ENCODE results near the gene RALGPS2. TPM values are rescaled to one million over a fixed set of nuclear protein-coding genes. Genes with fewer than 3 reads are reported as not detected.

The RALGPS2 gene
- total and polyA plus RNA-seq, 2 experiments from 2014 or later: 8.1 to 31.2 TPM

- Histone ChIP-seq H3K79me2 (replicated peaks; ENCODE audit: insufficient read depth) (no peaks in the 10 kb centered on the region), H4K20me1 (replicated peaks; ENCODE audit: insufficient read depth) (no peaks in the 10 kb centered on the region), H3K4me2 (no peak overlapping the region), H3K4me1 (ENCODE audit: insufficient read depth) (no peaks in the 10 kb centered on the region), H3K27me3 (ENCODE audit: insufficient read depth) (no peaks in the 10 kb centered on the region), H3F3A (replicated peaks; ENCODE audit: low read depth) (no peaks in the 10 kb centered on the region), H2AFZ (0 out of 2 replicates have a peak overlapping the region, but pooled peaks have one; percentile 10), H3K4me3 (no peak overlapping the region), H3K9me2 (ENCODE audit: insufficient read depth) (no peaks in the 10 kb centered on the region), H3K27ac (ENCODE audit: low read depth) (no peak overlapping the region), H3K36me3 (ENCODE audit: insufficient read depth) (no peaks in the 10 kb centered on the region)
- Mint-ChIP-seq H3K27ac (no peak overlapping the region), H3K36me3 (ENCODE audit: low read depth) (no peaks in the 10 kb centered on the region), H3K9me3 (peaks cover 3% of the 10 kb centered on the region; the same call in 1 of the 3 replicates), H3K27me3 (ENCODE audit: insufficient read depth, low read depth, poor library complexity) (peaks cover 1% of the 10 kb centered on the region), H3K4me1 (no peaks in the 10 kb centered on the region), H3K4me3 (no peak overlapping the region)
- no peak for ATAC-seq
- TF ChIP-seq ZNF114 (CRISPR knock-in tag; IDR thresholded peaks at IDR 0.05): no peak
- no peak for DNase-seq (ENCODE audit: low spot score)
These were observed 45.8 kb upstream of the RALGPS2 start for GRCh38 chr1:178679237-178679636.

GRCh38 chr1:178682429-178682828 is 42.6 kb upstream of the RALGPS2 start:
- no peaks in the 10 kb centered on the region for H3K4me1 ChIP-seq (ENCODE audit: insufficient read depth)
- Mint-ChIP-seq H3K27ac (no peak overlapping the region), H3K36me3 (ENCODE audit: low read depth) (no peaks in the 10 kb centered on the region), H3K27me3 (ENCODE audit: insufficient read depth, low read depth, poor library complexity) (peaks cover 2% of the 10 kb centered on the region), H3K4me1 (no peaks in the 10 kb centered on the region), H3K9me3 (0 out of 3 replicates have a peak, but pooled peaks cover 3% of the 10 kb centered on the region), H3K4me3 (no peak overlapping the region)
- H3K27ac ChIP-seq (ENCODE audit: low read depth): no peak overlapping the region
- H3K27me3 ChIP-seq (ENCODE audit: insufficient read depth): no peaks in the 10 kb centered on the region
- H3K4me2 ChIP-seq: no peak overlapping the region
- ATAC-seq (no peak), DNase-seq (ENCODE audit: low spot score) (no peak)
- H3K4me3 ChIP-seq: no peak overlapping the region
- H3K79me2 ChIP-seq (replicated peaks; ENCODE audit: insufficient read depth): no peaks in the 10 kb centered on the region
- no peaks in the 10 kb centered on the region for H3K36me3 ChIP-seq (ENCODE audit: insufficient read depth)
- H3F3A ChIP-seq (replicated peaks; ENCODE audit: low read depth): no peaks in the 10 kb centered on the region
- 0 out of 2 replicates have a peak, but pooled peaks cover 2% of the 10 kb centered on the region for H3K9me2 ChIP-seq (ENCODE audit: insufficient read depth)
- no peaks in the 10 kb centered on the region for H4K20me1 ChIP-seq (replicated peaks; ENCODE audit: insufficient read depth)
- H2AFZ ChIP-seq: no peak overlapping the region
- TF ChIP-seq ZNF331 (CRISPR knock-in tag; IDR thresholded peaks at IDR 0.05; ENCODE audit: low read depth) (no peak), ZNF114 (CRISPR knock-in tag; IDR thresholded peaks at IDR 0.05) (no peak), EZH2phosphoT487 (IDR thresholded peaks at IDR 0.05; ENCODE audit: unreplicated experiment) (no peak), ETS1 (IDR thresholded peaks at IDR 0.05) (no peak), ZNF462 (CRISPR knock-in tag; IDR thresholded peaks at IDR 0.05) (no peak), CREB1 (CRISPR knock-in tag; IDR thresholded peaks at IDR 0.05; ENCODE audit: low read depth) (no peak), NANOG (IDR thresholded peaks at IDR 0.05; ENCODE audit: borderline replicate concordance) (no peak), REST (IDR thresholded peaks at IDR 0.05; ENCODE audit: unreplicated experiment) (no peak), CTCF (conservative IDR thresholded peaks at IDR 0.05; ENCODE audit: low read depth in 2 of 2) (no peak)

Measured in GM23338 (cell line).